Smooth muscle cell (in vitro differentiated cells): ENCODE data around the gene BBLN. TPM values are rescaled to one million over a fixed set of nuclear protein-coding genes. Genes with fewer than 3 reads are reported as not detected.
"Not testable (repeated sequence)": the region's sequence is repeated elsewhere in the genome, so short reads cannot be mapped to it uniquely, and the experiment has no call there.

Experiments
- DNase-seq: peaks from one replicate; lab custom pipeline; 2025; ENCODE audit not compliant: unreplicated experiment; lab: John Stamatoyannopoulos, UW
- H2AFZ ChIP-seq: fragments of 200-600 bp; sonication (generic); 2 replicates; pipeline ENCODE4 v1.6.0; 2016; ENCODE audit warnings: antibody characterized with exemption, low read depth, mild to moderate bottlenecking
- H3F3A ChIP-seq: fragments of 200-600 bp; sonication (generic); 2 replicates; pipeline ENCODE4 v1.6.0; 2017; ENCODE audit warnings: antibody characterized with exemption, low read depth
- H3K27ac ChIP-seq: fragments of 200-600 bp; sonication (generic); 2 replicates; pipeline ENCODE4 v1.5.1; 2016; ENCODE audit warnings: low read depth, mild to moderate bottlenecking
- H3K27me3 ChIP-seq: fragments of 200-600 bp; sonication (generic); 2 replicates; pipeline ENCODE4 v1.6.1; 2016; ENCODE audit warnings: low read depth, mild to moderate bottlenecking
- H3K36me3 ChIP-seq: fragments of 200-600 bp; sonication (generic); 2 replicates; pipeline ENCODE4 v1.5.1; 2016; ENCODE audit warnings: low read depth
- H3K4me1 ChIP-seq: fragments of 200-600 bp; sonication (generic); 2 replicates; pipeline ENCODE4 v1.5.1; 2016; ENCODE audit warnings: low read depth
- H3K4me2 ChIP-seq: fragments of 200-600 bp; sonication (generic); 2 replicates; pipeline ENCODE4 v1.6.0; 2016; ENCODE audit warnings: mild to moderate bottlenecking
- H3K4me3 ChIP-seq: fragments of 200-600 bp; sonication (generic); 2 replicates; pipeline ENCODE4 v1.5.1; 2016; ENCODE audit warnings: mild to moderate bottlenecking
- H3K79me2 ChIP-seq: fragments of 200-600 bp; sonication (generic); 2 replicates; pipeline ENCODE4 v1.6.0; 2016; ENCODE audit warnings: low read depth, mild to moderate bottlenecking
- H3K9ac ChIP-seq: fragments of 200-600 bp; sonication (generic); 2 replicates; pipeline ENCODE4 v1.6.0; 2016; ENCODE audit warnings: low read depth
- H3K9me3 ChIP-seq: fragments of 200-600 bp; sonication (generic); replicated peaks from 2 replicates; pipeline ENCODE4 v1.5.1; 2016; ENCODE audit warnings: low read depth
- H4K20me1 ChIP-seq: fragments of 200-600 bp; sonication (generic); 2 replicates; pipeline ENCODE4 v1.6.0; 2016; ENCODE audit warnings: low read depth
- WGBS: methylation state at CpG from one replicate; pipeline ENCODE4 v1.1.7; 2016; ENCODE audit warnings: low lambda C conversion rate; 5-methylcytosine and 5-hydroxymethylcytosine counted together
- polyA plus RNA-seq: library from polyadenylated mRNA; unstranded; fragments of >200 nt; fragmentation: Nextera tagmentation; extraction: Ambion mirVana; gene quantifications from 2 replicates; pipeline ENCODE4 v1.2.1, GENCODE V29; 2016
- total RNA-seq: library from RNA; depleted of rRNA; stranded (reverse); fragments of >200 nt; gene quantifications from 2 replicates; pipeline ENCODE4 v1.2.3, GENCODE V29; 2014
- TF ChIP-seq, protein P1 (sequence below): fragments of 200-600 bp; sonication (generic); IDR thresholded peaks from 2 replicates; pipeline ENCODE4 v1.5.1; 2017; ENCODE audit warnings: borderline replicate concordance, mild to moderate bottlenecking, antibody characterized with exemption; ENCODE audit not compliant: insufficient read depth, poor library complexity, severe bottlenecking

The BBLN gene, protein sequence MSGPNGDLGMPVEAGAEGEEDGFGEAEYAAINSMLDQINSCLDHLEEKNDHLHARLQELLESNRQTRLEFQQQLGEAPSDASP
- 209 and 229 TPM in 2 replicates for total RNA-seq
- polyA plus RNA-seq, result 119 and 133 TPM in 2 replicates

DNA sequence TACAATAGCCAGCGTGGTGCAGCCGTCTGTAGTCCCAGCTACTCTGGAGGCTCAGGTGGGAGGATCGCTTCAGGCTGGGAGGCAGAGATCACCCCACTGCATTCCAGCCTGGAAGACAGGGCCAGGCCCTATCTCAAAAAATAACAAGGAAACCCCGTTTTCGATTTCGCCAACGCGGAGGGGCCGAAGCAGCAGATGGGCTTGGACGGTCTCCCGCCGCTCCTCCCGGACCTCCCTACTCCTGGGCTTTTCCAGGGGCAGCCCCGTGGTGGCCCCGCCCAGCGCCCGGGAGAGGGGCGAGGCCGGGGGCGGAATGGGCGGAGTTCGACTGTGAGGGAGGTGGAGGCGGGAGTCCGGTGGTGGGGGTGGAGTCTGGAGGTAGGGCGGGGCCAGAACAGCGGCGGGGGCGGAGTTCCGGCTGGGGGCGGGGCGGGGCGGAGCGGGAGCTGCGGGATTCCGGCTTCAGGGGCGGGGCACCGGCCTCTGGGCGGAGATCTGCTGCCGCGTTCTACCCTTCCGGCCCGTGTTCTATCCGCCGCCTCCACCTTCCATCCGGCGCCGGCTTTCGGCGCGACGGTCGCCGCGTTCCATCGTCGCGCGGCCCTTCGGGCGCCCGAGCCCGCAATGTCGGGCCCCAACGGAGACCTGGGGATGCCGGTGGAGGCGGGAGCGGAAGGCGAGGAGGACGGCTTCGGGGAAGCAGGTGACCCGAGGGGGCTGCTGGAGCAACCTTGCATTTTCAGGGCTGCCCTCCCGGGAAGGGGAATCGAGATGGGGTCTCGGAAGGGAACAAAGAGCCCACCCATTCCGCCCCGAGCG, at the start of gene BBLN:
Gene BBLN (plus strand): TSS at position 482 of the 819 bp plus-strand sequence. CDS start 143 bp downstream, at position 625.
- peak within 1 kb of the TSS; percentile 70 for H3K4me3 ChIP-seq
- peak; percentile 95 for DNase-seq
- H3K4me2 ChIP-seq, result peak within 1 kb of the TSS; percentile 92
- peak within 1 kb of the TSS; percentile 65 for H3K9ac ChIP-seq
- TF ChIP-seq, protein P1, sequence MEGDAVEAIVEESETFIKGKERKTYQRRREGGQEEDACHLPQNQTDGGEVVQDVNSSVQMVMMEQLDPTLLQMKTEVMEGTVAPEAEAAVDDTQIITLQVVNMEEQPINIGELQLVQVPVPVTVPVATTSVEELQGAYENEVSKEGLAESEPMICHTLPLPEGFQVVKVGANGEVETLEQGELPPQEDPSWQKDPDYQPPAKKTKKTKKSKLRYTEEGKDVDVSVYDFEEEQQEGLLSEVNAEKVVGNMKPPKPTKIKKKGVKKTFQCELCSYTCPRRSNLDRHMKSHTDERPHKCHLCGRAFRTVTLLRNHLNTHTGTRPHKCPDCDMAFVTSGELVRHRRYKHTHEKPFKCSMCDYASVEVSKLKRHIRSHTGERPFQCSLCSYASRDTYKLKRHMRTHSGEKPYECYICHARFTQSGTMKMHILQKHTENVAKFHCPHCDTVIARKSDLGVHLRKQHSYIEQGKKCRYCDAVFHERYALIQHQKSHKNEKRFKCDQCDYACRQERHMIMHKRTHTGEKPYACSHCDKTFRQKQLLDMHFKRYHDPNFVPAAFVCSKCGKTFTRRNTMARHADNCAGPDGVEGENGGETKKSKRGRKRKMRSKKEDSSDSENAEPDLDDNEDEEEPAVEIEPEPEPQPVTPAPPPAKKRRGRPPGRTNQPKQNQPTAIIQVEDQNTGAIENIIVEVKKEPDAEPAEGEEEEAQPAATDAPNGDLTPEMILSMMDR, result no peak
- under 1% methylated on average over 75 of the region's 77 CpGs for WGBS
- no peaks in the 10 kb centered on the region for H3K79me2 ChIP-seq
- H3F3A ChIP-seq, result no peaks in the 10 kb centered on the region
- no peaks in the 10 kb centered on the region for H3K4me1 ChIP-seq
- H2AFZ ChIP-seq, result peak within 1 kb of the TSS; percentile 38
- H4K20me1 ChIP-seq, result peaks cover 11% of the 10 kb centered on the region
- H3K36me3 ChIP-seq, result no peaks in the 10 kb centered on the region
- H3K27me3 ChIP-seq, result no peaks in the 10 kb centered on the region
- peak within 1 kb of the TSS; percentile 23 for H3K27ac ChIP-seq
- H3K9me3 ChIP-seq, result no peaks in the 10 kb centered on the region

DNA sequence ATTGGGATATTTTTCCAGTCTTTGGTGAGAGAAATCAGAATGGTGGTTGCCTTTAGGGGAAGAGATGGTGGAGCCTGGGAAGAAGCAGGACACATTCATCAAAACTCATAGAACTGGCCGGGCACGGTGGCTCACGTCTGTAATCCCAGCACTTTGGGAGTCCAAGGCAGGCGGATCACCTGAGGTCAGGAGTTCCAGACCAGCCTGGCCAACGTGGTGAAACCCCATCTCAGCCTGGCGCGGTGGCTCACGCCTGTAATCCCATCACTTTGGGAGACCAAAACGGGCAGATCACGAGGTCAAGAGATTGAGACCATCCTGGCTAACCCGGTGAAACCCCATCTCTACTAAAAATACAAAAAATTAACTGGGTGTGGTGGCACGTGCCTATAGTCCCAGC, 48.3 kb upstream of the BBLN start:
- H3K27me3 ChIP-seq, H3K36me3 ChIP-seq, H3F3A ChIP-seq, H3K9me3 ChIP-seq, DNase-seq, H3K4me1 ChIP-seq, H4K20me1 ChIP-seq, H3K27ac ChIP-seq, H3K9ac ChIP-seq, H3K4me2 ChIP-seq, H3K4me3 ChIP-seq, H2AFZ ChIP-seq, H3K79me2 ChIP-seq: not testable (repeated sequence)
- 86% methylated on average over 12 of the region's 12 CpGs for WGBS

DNA sequence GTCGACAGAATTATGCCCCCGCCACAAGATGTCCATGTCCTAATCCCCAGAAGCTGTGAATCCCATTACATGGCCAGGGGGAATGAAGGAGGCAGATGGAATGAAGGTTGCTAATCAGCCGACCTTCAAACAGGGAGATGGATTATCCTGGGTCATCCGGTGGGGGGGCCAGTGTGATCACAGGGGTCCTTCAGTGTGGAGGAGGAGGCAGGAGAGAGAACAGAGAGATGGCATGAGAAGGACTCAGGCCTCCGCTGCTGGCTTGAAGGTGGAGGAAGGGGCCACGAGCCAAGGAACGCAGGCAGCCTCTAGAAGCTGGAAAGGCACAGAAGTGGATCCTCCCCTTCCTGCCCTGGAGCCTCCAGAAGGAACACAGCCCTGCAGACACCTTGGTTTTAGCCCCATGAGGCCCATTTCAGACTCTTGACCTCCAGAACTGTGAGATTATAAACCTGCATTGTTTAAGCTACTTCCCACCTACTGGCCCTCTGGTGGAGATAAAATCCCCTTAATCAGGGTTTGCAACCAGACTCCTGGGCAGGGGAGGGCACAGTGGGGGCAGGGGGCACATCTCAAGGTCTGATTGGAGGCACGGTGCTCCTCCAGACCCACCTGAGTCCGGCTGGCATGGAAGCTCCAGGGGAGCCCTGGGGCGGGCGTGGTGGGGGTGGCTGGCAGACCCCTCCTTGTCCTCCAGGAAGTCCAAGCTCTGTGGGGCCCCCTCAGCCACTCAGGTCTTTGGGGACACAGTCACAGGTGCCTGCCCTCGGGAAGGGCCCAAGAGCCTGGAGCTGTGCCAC, 46.3 kb upstream of the BBLN start:
- Histone ChIP-seq H3K9ac (no peak overlapping the region), H3K27me3 (no peaks in the 10 kb centered on the region), H4K20me1 (no peaks in the 10 kb centered on the region), H3F3A (no peaks in the 10 kb centered on the region), H3K36me3 (no peaks in the 10 kb centered on the region), H3K4me1 (no peaks in the 10 kb centered on the region), H2AFZ (no peak overlapping the region), H3K27ac (no peak overlapping the region), H3K4me2 (no peak overlapping the region), H3K4me3 (no peak overlapping the region), H3K79me2 (no peaks in the 10 kb centered on the region), H3K9me3 (no peaks in the 10 kb centered on the region)
- no peak for DNase-seq
- TF ChIP-seq, protein P1, result no peak
- 98% methylated on average over 10 of the region's 12 CpGs for WGBS
